Measurements from ENCODE around the gene MCF2L. TPM values are rescaled to one million over a fixed set of nuclear protein-coding genes. Genes with fewer than 3 reads are reported as not detected.

The MCF2L gene
- total RNA-seq, 1 donor from 2014 or later = 16.5 TPM

DNA sequence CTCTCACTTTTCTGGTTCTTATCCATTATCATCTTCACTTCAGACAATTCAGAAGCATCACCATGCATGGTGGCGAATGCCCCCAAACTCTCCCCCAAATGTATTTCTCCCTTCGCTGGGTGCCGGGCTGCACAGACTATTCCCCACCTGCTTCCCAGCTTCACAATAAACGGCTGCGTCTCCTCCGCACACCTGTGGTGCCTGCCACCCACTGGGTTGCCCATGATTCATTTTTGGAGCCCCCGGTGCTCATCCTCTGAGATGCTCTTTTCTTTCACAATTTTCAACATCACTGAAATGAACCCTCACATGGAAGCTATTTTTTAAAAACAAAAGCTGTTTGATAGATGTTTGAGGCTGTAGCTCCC, 150.8 kb downstream of the MCF2L start:
- Mint-ChIP-seq H3K36me3 (ENCODE audit: low read depth, unreplicated experiment) (peaks cover 4% of the 10 kb centered on the region), H3K4me1 (ENCODE audit: unreplicated experiment) (no peaks in the 10 kb centered on the region), H3K27me3 (ENCODE audit: unreplicated experiment) (peaks cover 15% of the 10 kb centered on the region), H3K9me3 (ENCODE audit: unreplicated experiment) (no peaks in the 10 kb centered on the region), H3K4me3 (ENCODE audit: unreplicated experiment) (no peak overlapping the region), H3K27ac (ENCODE audit: unreplicated experiment) (no peak overlapping the region)
- no peak for DNase-seq (ENCODE audit: low spot score)
- TF ChIP-seq, protein P1, sequence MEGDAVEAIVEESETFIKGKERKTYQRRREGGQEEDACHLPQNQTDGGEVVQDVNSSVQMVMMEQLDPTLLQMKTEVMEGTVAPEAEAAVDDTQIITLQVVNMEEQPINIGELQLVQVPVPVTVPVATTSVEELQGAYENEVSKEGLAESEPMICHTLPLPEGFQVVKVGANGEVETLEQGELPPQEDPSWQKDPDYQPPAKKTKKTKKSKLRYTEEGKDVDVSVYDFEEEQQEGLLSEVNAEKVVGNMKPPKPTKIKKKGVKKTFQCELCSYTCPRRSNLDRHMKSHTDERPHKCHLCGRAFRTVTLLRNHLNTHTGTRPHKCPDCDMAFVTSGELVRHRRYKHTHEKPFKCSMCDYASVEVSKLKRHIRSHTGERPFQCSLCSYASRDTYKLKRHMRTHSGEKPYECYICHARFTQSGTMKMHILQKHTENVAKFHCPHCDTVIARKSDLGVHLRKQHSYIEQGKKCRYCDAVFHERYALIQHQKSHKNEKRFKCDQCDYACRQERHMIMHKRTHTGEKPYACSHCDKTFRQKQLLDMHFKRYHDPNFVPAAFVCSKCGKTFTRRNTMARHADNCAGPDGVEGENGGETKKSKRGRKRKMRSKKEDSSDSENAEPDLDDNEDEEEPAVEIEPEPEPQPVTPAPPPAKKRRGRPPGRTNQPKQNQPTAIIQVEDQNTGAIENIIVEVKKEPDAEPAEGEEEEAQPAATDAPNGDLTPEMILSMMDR (IDR thresholded peaks at IDR 0.05; ENCODE audit: unreplicated experiment) = no peak

DNA sequence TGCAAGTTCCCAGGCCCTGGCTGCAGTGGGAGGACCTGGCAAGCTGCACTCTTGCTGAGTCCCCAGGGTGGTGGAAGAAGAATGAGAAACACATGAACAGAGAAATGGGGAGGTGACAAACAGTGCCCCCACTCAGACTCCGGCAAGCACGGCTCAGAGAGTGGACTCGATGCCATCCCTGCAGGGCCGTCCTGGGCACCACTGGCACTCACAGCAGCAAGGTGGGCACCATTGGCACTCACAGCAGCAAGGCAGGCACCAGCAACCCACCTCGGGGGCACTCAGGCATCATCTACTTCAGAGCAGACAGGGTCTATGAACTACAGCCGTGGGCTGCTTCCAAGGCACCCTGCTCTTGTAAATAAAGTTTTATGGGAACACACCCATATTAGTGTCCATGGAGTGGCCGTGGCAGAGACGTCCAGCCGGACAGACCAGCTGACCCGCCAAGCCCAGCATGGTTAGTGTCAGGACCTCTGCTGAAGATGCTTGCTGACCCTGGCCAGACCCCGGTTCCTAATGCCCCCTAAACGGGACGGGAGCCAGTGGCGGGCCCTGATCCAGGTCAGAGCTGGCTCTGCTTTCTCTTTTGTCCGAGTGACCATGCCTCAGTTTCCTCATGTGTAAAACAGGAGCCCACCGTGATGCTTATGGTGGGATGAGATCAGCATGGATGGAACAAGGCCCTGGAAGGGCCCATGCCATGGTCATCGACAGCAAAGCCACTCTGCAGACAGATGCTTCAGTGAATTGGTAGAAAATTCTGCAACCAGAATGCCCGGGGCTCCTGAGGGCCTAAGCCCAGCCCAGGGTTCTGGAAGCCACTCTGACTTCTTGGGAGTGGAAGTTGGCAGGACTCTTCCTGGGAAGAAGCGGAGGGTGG, 151.5 kb downstream of the MCF2L start:
- TF ChIP-seq, protein P1 (IDR thresholded peaks at IDR 0.05; ENCODE audit: unreplicated experiment) = no peak
- peaks cover 15% of the 10 kb centered on the region for H3K27me3 Mint-ChIP-seq (ENCODE audit: unreplicated experiment)
- DNase-seq (ENCODE audit: low spot score) = no peak
- peaks cover 4% of the 10 kb centered on the region for H3K36me3 Mint-ChIP-seq (ENCODE audit: low read depth, unreplicated experiment)
- no peaks in the 10 kb centered on the region for H3K4me1 Mint-ChIP-seq (ENCODE audit: unreplicated experiment)
- no peak overlapping the region for H3K4me3 Mint-ChIP-seq (ENCODE audit: unreplicated experiment)
- no peaks in the 10 kb centered on the region for H3K9me3 Mint-ChIP-seq (ENCODE audit: unreplicated experiment)
- no peak overlapping the region for H3K27ac Mint-ChIP-seq (ENCODE audit: unreplicated experiment)

DNA sequence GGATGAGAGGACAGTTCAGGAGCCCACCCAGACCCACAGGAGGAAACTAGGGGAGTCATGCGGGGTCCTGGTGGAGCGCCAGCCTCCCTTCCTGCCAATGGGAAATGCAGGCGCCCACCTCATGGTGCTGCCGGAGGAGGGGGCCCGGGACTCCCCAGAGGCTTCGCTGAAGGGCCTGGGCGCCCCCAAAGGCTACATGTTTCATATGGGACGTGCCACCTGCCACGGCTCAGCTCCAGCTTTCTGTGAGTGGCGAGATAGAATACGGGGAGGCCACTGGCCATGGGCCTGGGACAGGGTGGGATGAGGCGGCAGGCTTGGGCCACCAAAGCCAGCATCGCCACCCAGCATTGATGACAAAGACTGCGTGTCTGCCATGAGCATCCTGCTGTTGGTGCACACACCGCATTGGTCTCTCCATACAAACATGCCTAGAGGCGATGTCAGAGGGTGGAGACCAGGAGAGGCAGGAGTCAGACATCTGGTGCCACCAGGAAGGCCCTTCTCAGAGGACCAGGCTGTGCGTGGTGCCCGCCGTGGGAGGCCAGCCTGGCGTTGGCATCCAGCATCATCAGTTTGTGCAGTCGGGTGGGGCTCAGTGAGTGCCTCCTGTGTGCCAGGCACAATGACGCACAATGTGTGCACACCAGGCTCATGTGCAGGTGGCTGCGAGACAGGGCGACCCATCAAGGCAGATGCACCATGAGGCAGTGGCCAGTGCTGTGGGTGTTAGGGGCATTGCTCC, 152.3 kb downstream of the MCF2L start:
- H3K27ac Mint-ChIP-seq (ENCODE audit: unreplicated experiment) = no peak overlapping the region
- H3K36me3 Mint-ChIP-seq (ENCODE audit: low read depth, unreplicated experiment) = peaks cover 4% of the 10 kb centered on the region
- TF ChIP-seq, protein P1 (IDR thresholded peaks at IDR 0.05; ENCODE audit: unreplicated experiment) = no peak
- no peaks in the 10 kb centered on the region for H3K9me3 Mint-ChIP-seq (ENCODE audit: unreplicated experiment)
- H3K27me3 Mint-ChIP-seq (ENCODE audit: unreplicated experiment) = peaks cover 13% of the 10 kb centered on the region
- H3K4me3 Mint-ChIP-seq (ENCODE audit: unreplicated experiment) = no peak overlapping the region
- H3K4me1 Mint-ChIP-seq (ENCODE audit: unreplicated experiment) = no peaks in the 10 kb centered on the region
- no peak for DNase-seq (ENCODE audit: low spot score)

DNA sequence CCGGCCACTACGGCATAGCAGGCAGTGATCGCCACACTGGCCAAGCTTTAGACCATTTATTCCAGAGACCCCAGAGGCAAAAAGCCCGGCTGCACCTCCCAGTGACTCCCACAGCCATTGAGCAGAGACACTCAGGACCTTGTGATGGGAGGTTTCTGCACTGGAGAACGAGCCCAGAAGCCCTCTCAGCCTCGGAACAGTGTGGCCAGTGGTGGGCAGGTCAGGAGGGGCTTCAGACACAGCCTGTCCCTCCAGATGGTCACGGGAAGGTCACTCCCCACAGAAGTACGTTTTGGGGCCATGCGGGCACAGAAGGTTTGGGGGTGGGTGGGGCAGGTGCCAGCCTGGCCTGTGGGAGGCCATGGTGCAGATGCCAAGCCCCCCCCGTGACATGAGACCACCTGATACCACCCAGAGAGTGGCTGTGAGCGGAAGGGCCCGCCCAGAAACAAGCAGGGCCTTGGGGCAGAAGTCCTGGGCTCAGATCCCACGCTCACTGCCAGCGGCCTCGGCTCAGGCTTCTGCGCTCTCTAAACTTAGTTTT, 153.0 kb downstream of the MCF2L start:
- Mint-ChIP-seq H3K9me3 (ENCODE audit: unreplicated experiment) (no peaks in the 10 kb centered on the region), H3K4me3 (ENCODE audit: unreplicated experiment) (no peak overlapping the region), H3K27ac (ENCODE audit: unreplicated experiment) (no peak overlapping the region), H3K36me3 (ENCODE audit: low read depth, unreplicated experiment) (peaks cover 4% of the 10 kb centered on the region), H3K4me1 (ENCODE audit: unreplicated experiment) (no peaks in the 10 kb centered on the region), H3K27me3 (ENCODE audit: unreplicated experiment) (peaks cover 14% of the 10 kb centered on the region)
- no peak for DNase-seq (ENCODE audit: low spot score)
- TF ChIP-seq, protein P1 (IDR thresholded peaks at IDR 0.05; ENCODE audit: unreplicated experiment) = no peak
